IPS-15b (cell line): ENCODE data around the gene ZNF254.
"Not testable (repeated sequence)": the region's sequence is repeated elsewhere in the genome, so short reads cannot be mapped to it uniquely, and the experiment has no call there.

Source experiments
- H3K27me3 ChIP-seq: one replicate; pipeline ENCODE4 v1.6.1; 2013; ENCODE audit warnings: low read length; ENCODE audit not compliant: control insufficient read depth, insufficient read depth
- H3K36me3 ChIP-seq: one replicate; pipeline ENCODE4 v1.6.1; 2013; ENCODE audit warnings: low read length; ENCODE audit not compliant: control insufficient read depth, insufficient read depth
- H3K4me1 ChIP-seq: one replicate; pipeline ENCODE4 v1.6.1; 2013; ENCODE audit warnings: mild to moderate bottlenecking, low read length; ENCODE audit not compliant: control insufficient read depth, insufficient read depth
- H3K4me3 ChIP-seq: one replicate; pipeline ENCODE4 v1.5.1; 2013; ENCODE audit warnings: low read depth, low read length
- H3K9ac ChIP-seq: one replicate; pipeline ENCODE4 v1.6.1; 2013; ENCODE audit warnings: low read depth, mild to moderate bottlenecking, low read length
- H3K9me3 ChIP-seq: one replicate; pipeline ENCODE4 v1.6.1; 2013; ENCODE audit warnings: mild to moderate bottlenecking, low read length; ENCODE audit not compliant: control insufficient read depth, insufficient read depth

The ZNF254 gene

DNA sequence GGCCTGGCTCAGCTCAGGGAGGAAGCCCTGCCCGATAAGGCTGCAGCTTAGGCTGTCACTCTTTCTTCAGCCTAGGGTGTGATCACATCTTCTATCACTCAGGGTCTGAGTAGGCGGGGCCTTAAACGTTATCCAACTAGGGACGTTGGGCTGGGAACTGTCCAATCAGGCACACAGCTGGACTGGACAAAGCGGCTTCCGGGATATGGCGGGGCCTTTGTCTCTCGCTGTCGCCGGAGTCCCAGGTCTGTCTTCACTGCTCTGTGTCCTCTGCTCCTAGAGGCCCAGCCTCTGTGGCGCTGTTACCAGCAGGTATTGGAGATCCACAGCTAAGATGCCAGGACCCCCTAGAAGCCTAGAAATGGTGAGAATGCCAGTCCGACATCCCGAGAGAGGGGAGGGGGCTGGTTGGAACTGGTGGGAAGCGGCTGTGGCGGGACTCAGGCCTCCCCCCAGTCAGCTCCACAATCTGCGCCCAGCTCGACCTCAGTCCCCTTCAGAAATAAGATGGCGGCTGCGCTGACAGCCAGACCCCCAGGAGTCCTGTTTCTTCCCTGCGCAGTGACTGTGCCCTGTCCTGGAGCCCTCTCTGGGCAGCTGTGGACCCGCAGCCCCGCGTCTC lies at the start of gene ZNF254:
Gene ZNF254 (plus strand): TSS at position 214 of the 622 bp plus-strand sequence. CDS start 121 bp downstream, at position 335.
- Histone ChIP-seq H3K9ac (peak within 1 kb of the TSS; percentile 97), H3K27me3 (no peaks in the 10 kb centered on the region), H3K4me1 (no peaks in the 10 kb centered on the region), H3K36me3 (peaks cover 2% of the 10 kb centered on the region), H3K9me3 (no peaks in the 10 kb centered on the region), H3K4me3 (peak within 1 kb of the TSS; percentile 94)

DNA sequence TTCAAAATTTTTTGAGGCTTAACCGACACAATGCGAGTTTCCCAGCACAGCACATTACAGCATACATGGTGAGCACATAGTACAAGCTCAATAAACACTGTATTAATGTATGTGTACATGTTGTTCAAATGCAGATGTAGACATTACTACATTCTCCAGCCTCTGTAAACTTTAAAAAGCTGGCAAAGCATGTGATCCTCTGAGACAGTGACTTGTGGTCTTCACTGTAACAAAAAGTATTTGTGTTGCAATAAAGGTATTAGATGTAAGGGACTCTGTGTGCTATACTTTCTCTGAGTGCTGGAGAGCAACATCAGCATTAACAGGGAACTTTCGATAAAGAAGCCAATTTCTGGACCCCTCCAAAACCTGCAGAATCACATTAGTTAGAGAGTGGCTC lies 46.4 kb upstream of the ZNF254 start:
- Histone ChIP-seq H3K9me3 (no peaks in the 10 kb centered on the region), H3K9ac (no peak overlapping the region), H3K4me1 (peaks cover 2% of the 10 kb centered on the region), H3K27me3 (no peaks in the 10 kb centered on the region), H3K4me3 (no peak overlapping the region), H3K36me3 (peaks cover 4% of the 10 kb centered on the region)

DNA sequence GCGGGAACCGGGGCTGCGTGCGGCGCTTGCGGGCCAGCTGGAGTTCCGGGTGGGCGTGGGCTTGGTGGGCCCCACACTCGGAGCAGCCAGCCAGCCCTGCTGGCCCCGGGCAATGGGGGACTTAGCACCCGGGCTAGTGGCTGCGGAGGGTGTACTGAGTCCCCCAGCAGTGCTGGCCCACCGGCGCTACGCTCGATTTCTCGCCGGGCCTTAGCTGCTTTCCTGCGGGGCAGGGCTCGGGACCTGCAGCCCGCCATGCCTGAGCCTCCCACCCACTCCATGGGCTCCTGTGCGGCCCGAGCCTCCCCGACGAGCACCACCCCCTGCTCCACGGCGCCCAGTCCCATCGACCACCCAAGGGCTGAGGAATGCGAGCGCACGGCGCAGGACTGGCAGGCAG lies 45.7 kb upstream of the ZNF254 start:
- not testable (repeated sequence) for H3K4me1 ChIP-seq, H3K27me3 ChIP-seq, H3K9me3 ChIP-seq, H3K4me3 ChIP-seq, H3K9ac ChIP-seq, H3K36me3 ChIP-seq

DNA sequence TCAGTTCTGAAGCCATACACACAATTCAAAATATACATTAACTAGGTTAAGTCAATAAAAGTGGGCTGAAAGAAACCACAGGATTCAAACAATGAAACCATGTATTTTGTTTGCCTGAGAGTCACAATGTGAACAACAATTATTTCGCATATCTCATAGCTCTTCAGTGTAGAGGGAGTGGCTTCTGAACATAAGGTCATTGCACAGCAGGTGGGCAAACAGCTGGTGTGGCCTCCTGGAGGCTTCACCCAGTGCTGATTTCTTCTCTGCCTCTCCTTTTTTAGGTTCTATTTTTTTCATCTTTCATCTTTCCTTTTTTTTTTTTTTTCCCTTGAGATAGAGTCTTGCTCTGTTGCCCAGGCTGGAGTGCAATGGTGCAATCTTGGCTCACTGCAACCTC lies 40.4 kb upstream of the ZNF254 start:
- Histone ChIP-seq H3K4me3 (no peak overlapping the region), H3K9me3 (no peaks in the 10 kb centered on the region), H3K36me3 (peaks cover 25% of the 10 kb centered on the region), H3K27me3 (no peaks in the 10 kb centered on the region), H3K9ac (no peak overlapping the region), H3K4me1 (no peaks in the 10 kb centered on the region)

DNA sequence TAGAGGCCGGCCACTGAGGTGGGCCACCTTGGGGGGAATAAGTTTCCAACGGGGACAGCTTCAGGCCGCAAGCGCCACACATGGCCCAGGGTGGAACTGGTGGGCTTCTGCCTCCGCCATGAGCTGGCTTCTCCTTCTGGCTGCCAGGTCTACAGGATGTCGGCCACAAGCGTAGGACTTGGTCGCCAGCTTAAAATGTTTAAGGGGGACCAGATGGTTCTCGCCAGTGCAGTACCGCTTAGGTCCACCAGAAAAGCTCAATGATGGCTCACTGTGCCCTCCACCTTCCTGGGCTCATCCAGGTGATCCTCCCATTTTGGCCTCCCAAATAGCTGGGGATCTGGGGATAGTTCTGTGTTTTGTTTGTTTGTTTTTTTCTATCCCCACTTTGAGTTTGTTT lies 38.7 kb upstream of the ZNF254 start:
- Histone ChIP-seq H3K9me3 (no peaks in the 10 kb centered on the region), H3K4me1 (no peaks in the 10 kb centered on the region), H3K4me3 (no peak overlapping the region), H3K9ac (no peak overlapping the region), H3K36me3 (peaks cover 43% of the 10 kb centered on the region), H3K27me3 (no peaks in the 10 kb centered on the region)

DNA sequence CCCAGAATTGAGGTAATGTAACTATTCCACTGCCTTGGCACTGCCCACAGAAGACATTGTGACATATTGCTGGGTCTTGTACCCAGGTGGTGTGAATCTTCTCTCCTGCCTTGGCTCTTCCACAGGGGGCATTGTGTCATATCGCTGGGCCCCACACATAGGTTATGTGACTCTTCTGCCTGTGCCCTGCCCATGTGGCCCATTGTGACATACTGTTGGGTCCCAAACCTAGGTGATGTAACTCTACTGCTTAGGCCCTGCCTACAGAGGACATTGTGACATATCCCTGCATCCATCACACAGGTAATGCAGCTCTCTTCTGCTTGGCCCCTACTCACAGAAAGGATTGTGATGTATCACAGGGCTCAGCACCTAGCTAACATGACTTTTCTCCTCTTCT lies 37.5 kb upstream of the ZNF254 start:
- Histone ChIP-seq H3K36me3 (peaks cover 45% of the 10 kb centered on the region), H3K4me3 (no peak overlapping the region), H3K9ac (no peak overlapping the region)

DNA sequence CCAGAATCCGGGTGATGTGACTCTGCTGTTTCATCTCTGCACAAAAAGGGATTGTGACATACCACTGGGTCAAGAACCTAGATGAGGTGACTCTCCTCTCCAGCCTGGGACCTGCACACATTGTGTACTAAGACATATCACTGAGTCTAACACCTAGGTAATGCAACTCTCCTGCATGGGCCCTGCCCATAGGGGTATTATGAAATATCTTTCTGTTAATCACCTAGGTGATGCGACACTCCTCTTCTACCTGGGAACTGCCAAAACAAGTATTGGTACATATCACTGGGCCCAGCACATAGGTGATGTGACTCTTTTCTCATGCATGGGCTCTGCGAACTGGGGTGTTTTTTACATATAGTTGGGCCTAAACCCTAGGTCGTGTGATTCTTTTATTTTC lies 35.5 kb upstream of the ZNF254 start:
- H3K36me3 ChIP-seq: peaks cover 52% of the 10 kb centered on the region
- H3K9me3 ChIP-seq: no peaks in the 10 kb centered on the region
- no peaks in the 10 kb centered on the region for H3K27me3 ChIP-seq
- H3K9ac ChIP-seq: no peak overlapping the region
- H3K4me1 ChIP-seq: no peaks in the 10 kb centered on the region
- H3K4me3 ChIP-seq: no peak overlapping the region

More for the DNA sequence above, 37.5 kb upstream of the ZNF254 start:
- Histone ChIP-seq H3K4me1 (no peaks in the 10 kb centered on the region), H3K9me3 (no peaks in the 10 kb centered on the region), H3K27me3 (no peaks in the 10 kb centered on the region)

DNA sequence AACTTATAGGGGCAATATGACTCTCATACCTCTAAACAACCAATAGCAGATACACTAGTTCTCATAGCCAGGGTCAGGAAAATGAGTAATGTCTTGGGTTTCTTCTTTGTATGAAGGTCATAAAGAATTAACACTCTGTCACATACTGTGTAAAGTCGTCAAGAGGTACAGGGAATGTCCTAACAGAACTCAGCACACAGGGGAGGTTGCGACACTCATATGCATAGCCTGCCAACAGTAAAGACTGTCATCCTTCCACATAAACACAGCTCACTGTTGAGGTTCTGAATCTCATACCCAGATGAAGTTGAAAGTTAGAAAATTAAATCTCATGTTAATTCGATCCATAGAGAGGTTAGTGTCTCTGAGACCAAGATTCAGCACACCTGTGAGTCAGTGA lies 34.2 kb upstream of the ZNF254 start:
- no peaks in the 10 kb centered on the region for H3K4me1 ChIP-seq
- H3K36me3 ChIP-seq: peaks cover 52% of the 10 kb centered on the region
- no peak overlapping the region for H3K4me3 ChIP-seq
- H3K27me3 ChIP-seq: no peaks in the 10 kb centered on the region
- H3K9ac ChIP-seq: no peak overlapping the region
- H3K9me3 ChIP-seq: no peaks in the 10 kb centered on the region

DNA sequence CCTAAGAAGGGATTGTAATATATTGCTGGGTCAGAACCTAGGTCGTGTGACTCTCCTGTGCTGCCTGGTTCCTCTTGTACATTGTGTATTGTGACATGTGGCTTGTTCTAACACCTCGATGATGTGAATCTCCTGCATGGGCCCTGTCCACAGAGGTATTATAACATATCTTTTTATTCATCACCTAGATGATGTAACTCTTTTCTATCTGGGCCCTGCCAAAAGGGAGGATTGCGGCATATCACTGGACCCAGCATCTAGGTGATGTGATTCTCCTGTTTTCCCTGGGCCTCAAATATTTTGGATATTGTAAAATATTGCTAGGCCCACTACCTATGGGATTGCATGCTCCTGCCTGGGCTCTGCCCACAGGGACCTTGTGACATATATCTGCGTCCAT lies 33.4 kb upstream of the ZNF254 start:
- Histone ChIP-seq H3K9me3 (no peaks in the 10 kb centered on the region), H3K27me3 (no peaks in the 10 kb centered on the region), H3K9ac (no peak overlapping the region), H3K4me3 (no peak overlapping the region), H3K36me3 (peaks cover 46% of the 10 kb centered on the region), H3K4me1 (no peaks in the 10 kb centered on the region)

DNA sequence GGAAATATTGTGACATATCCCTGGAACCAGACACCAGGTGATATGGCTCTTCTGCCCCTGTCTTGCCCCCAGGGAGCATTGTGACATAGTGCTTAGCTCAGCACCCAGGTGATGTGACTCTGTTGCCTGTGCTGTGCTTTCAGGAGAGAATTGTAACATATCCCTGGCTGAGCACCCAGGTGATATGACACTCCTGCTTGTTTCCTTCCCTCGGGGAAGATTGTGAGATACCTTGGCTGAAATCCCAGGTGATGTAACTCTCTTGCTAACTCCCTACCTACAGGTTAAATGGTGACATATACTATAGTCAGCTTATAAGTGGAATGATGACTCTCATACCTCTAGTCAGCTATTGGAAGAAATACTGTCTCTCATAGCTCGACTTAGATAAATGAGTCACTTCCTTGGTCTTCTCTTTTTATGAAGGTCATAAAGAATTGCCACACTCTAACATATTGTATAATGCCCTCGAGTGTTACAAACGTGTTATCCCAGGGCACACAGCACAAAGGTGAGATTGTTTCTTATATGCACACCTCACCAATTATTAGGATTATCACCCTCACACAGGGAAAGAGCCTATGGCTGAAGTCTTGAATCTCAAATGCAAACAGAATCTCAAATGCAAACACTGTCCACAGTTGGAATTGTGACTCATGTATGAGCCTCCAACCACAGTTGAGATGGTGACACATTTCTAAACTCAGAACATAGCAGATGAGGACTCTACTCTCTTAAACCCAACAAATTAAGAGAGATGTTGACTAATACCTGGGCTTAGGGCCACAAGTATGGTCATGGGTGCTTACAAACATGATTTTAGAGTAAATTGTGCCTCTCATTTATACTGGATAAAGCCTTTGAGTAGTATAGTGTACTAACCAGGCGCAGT lies 32.7 kb upstream of the ZNF254 start:
- Histone ChIP-seq H3K9me3 (no peaks in the 10 kb centered on the region), H3K27me3 (no peaks in the 10 kb centered on the region), H3K4me1 (no peaks in the 10 kb centered on the region), H3K9ac (no peak overlapping the region), H3K36me3 (peaks cover 44% of the 10 kb centered on the region), H3K4me3 (no peak overlapping the region)

DNA sequence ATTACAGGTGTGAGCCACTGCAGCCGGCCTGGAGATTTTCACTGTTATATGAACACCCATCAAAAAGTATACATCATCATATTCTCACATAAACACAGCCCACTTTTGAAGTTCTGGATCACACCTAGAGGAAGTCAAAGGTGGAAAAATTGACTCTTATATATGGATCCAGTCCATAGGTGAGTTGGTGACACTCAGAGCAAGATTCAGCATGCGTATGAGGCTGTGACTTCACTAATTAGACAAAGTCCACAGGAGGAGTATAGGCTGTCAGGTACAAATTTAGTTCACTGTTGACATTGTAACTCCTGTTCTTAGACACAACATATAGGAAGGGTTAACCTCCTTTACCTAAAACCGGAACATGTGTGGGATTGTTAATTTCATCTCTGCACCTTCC lies 31.4 kb upstream of the ZNF254 start:
- Histone ChIP-seq H3K27me3 (no peaks in the 10 kb centered on the region), H3K4me3 (no peak overlapping the region), H3K9ac (no peak overlapping the region), H3K9me3 (no peaks in the 10 kb centered on the region), H3K36me3 (peaks cover 40% of the 10 kb centered on the region), H3K4me1 (no peaks in the 10 kb centered on the region)

DNA sequence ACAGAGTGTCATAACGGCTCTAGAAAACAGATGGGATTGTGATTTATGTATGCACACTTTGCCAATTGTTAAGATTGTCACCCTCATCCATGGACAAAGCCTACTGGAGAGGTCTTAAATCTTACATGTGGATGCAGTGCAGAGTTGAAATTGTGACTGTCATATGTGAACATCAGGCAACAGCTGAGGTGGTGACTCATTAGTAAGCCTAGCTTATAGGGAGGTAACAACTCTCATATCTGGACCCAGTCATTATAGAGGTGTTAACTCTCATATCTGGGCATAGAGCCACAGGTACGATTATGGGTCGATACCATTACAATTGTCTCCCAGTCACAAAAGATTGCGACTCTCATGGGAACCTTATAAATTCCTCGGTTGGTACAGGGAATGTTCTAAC lies 29.8 kb upstream of the ZNF254 start:
- H3K9ac ChIP-seq: no peak overlapping the region
- H3K4me3 ChIP-seq: no peak overlapping the region
- no peaks in the 10 kb centered on the region for H3K9me3 ChIP-seq
- H3K36me3 ChIP-seq: peaks cover 26% of the 10 kb centered on the region
- no peaks in the 10 kb centered on the region for H3K4me1 ChIP-seq
- H3K27me3 ChIP-seq: no peaks in the 10 kb centered on the region
